Prostate gland (tissue), 2 donors: ENCODE data around the gene FAM217B. TPM values are rescaled to one million over a fixed set of nuclear protein-coding genes. Genes with fewer than 3 reads are reported as not detected.
A peak's percentile ranks its signal among the peaks of the same experiment; 100 is the strongest.

Experiments used
- DNase-seq: peaks from one replicate; pipeline ENCODE4 v3.0.0-alpha.2; 2019; ENCODE audit warnings: low spot score
- H3K27ac ChIP-seq, 2 donors: fragments of 200-600 bp; sonication (generic); 2 replicates each; pipeline ENCODE4 v1.5.1; 2017 to 2019
- H3K27me3 ChIP-seq: fragments of 200-600 bp; sonication (generic); replicated peaks from 2 replicates; pipeline ENCODE4 v1.5.1; 2019; ENCODE audit not compliant: insufficient read depth
- H3K36me3 ChIP-seq, 2 donors: fragments of 200-600 bp; sonication (generic); 1 replicate in 1 of 2; 2 replicates in 1 of 2; pipeline versions ENCODE4 v1.5.1 to v1.8.1; 2017 to 2019
- H3K4me1 ChIP-seq: fragments of 200-600 bp; sonication (generic); replicated peaks from 2 replicates; pipeline ENCODE4 v1.5.1; 2019
- H3K4me3 ChIP-seq, 2 donors: fragments of 200-600 bp; sonication (generic); 2 replicates each; pipeline ENCODE4 v1.5.1; 2017 to 2019
- H3K9me3 ChIP-seq: fragments of 200-600 bp; sonication (generic); 2 replicates; pipeline ENCODE4 v1.5.1; 2017
- POLR2A ChIP-seq: fragments of 450-650 bp; IDR thresholded peaks from one replicate; pipeline ENCODE4 v1.6.1; 2016; ENCODE audit warnings: antibody characterized with exemption, mild to moderate bottlenecking
- POLR2AphosphoS5 ChIP-seq: sonication (generic); formaldehyde crosslinking; IDR thresholded peaks from one replicate; pipeline ENCODE4 v1.6.1; 2017; ENCODE audit warnings: antibody characterized with exemption
- WGBS: methylation state at CpG from one replicate; pipeline ENCODE4 v1.1.5; 2018; 5-methylcytosine and 5-hydroxymethylcytosine counted together
- intact Hi-C: fragments of 100-400 bp; cut with DNase I; formaldehyde crosslinking; loops from one replicate; pipeline ENCODE4 v1.14.2; 2022
- total RNA-seq, 2 donors: library from RNA; depleted of rRNA; stranded (reverse); fragments of >200 nt; gene quantifications; one replicate each; pipeline ENCODE4 v1.1.0, GENCODE V29; 2016
- TF ChIP-seq, protein P1 (sequence below), 4 experiments: fragments of 200-600 bp in 2 of 4; fragments of 450-650 bp in 2 of 4; sonication (generic) in 2 of 4; IDR thresholded peaks; 1 replicate in 3 of 4; 2 replicates in 1 of 4; pipeline ENCODE4 v1.5.1; 2016 to 2019; ENCODE audit warnings: antibody characterized with exemption in 4 of 4, mild to moderate bottlenecking in 2 of 4, moderate library complexity in 2 of 4

FAM217B gene
- total RNA-seq, 2 donors from 2014 or later, result 13.7 to 18.2 TPM

DNA sequence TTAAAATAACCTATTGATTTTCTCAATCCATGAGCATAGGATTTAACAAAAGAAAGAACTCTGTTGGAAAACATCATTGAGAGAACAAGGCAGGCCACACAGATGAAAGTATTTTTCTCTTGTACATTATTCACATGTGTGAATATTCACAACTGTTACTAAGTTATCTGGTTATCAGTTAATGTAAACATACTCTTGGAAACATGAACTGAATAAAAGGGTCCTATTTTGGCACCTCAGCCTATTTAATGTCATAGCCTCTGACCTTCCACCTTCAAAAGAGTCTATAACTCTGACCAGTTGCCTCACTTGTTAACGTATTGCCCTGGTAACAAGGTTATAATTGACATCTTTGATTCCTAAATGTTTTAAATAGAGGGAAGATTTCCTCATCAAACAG, 14.8 kb upstream of the FAM217B start:
- no peak for TF ChIP-seq POLR2A
- no peak for TF ChIP-seq POLR2AphosphoS5
- TF ChIP-seq, protein P1, sequence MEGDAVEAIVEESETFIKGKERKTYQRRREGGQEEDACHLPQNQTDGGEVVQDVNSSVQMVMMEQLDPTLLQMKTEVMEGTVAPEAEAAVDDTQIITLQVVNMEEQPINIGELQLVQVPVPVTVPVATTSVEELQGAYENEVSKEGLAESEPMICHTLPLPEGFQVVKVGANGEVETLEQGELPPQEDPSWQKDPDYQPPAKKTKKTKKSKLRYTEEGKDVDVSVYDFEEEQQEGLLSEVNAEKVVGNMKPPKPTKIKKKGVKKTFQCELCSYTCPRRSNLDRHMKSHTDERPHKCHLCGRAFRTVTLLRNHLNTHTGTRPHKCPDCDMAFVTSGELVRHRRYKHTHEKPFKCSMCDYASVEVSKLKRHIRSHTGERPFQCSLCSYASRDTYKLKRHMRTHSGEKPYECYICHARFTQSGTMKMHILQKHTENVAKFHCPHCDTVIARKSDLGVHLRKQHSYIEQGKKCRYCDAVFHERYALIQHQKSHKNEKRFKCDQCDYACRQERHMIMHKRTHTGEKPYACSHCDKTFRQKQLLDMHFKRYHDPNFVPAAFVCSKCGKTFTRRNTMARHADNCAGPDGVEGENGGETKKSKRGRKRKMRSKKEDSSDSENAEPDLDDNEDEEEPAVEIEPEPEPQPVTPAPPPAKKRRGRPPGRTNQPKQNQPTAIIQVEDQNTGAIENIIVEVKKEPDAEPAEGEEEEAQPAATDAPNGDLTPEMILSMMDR (IDR thresholded peaks at IDR 0.05), result no peak
- Histone ChIP-seq H3K4me3 (no peak overlapping the region), H3K27ac (peak overlapping the region; percentile 53 to 57), H3K36me3 (no peaks in the 10 kb centered on the region), H3K9me3 (no peaks in the 10 kb centered on the region), H3K4me1 (peaks cover 7% of the 10 kb centered on the region), H3K27me3 (no peaks in the 10 kb centered on the region)
- 58% methylated on average over 1 of the region's 1 CpG for WGBS
- no peak for DNase-seq
- intact Hi-C loops, result no loop called here

DNA sequence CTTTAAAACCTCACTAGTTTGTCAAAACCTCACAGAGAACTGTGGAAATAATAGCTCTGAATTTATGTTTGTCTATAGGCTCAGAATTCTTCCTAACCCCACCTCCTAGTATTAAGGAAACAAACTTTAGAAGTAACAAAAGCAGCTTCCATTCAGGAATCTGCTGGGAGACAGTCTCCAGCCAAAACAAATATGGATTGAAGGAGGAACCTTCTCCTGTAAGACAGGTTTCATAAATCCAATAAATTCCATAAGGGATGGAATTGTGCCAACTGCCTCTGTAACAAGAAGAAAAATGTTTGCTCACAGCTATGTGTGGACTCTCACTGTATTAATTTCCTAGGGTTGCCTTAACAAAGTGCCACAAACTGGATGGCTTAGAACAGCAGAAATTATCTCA, 14.3 kb upstream of the FAM217B start:
- Histone ChIP-seq H3K27ac (peak overlapping the region; percentile 53 to 57), H3K27me3 (no peaks in the 10 kb centered on the region), H3K9me3 (no peaks in the 10 kb centered on the region), H3K4me1 (peaks cover 7% of the 10 kb centered on the region), H3K36me3 (no peaks in the 10 kb centered on the region), H3K4me3 (no peak overlapping the region)
- intact Hi-C loops, result no loop called here
- TF ChIP-seq, protein P1 (IDR thresholded peaks at IDR 0.05), result no peak
- TF ChIP-seq POLR2AphosphoS5, result peak; percentile 88
- peak; percentile 73 for DNase-seq

DNA sequence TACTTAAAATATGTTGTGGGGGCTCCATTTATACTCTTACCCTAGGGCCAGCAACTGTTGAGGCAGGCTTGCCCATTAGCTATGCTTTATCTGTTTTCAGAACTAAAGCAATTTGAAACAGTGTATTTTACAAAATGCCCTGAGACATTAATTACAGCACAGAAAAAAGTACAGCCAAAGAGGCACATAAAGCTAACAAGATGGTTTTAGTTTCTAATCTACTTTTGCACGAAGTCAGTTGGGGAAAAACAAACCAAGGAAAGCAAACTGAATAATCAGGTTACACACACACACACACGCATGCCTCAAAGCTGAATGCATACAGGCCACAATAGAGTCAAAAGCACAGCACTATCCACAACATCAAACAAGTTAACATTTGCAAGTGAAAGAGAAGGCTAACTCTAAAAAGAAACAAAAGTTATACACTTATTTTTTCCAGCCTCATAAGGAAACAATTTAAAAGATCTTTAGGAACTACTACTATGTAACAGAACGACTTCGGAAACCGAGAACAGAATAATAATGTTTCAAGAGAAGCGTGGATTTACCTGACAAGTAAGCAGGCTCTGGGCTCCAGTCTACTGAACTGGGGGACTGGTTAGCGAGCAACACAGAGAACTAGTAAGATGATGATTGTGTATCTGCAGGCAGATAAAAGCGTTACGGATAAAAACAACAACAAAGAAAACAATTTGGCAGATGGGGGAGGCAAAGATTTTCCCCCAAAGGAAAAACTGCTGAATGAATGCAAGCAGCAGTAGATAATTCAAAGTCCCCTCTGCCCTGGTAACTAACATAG, 8.5 kb upstream of the FAM217B start:
- Histone ChIP-seq H3K27ac (no peak overlapping the region), H3K9me3 (no peaks in the 10 kb centered on the region), H3K27me3 (no peaks in the 10 kb centered on the region), H3K36me3 (no peaks in the 10 kb centered on the region), H3K4me3 (no peak overlapping the region), H3K4me1 (no peaks in the 10 kb centered on the region)
- intact Hi-C loops, result no loop called here
- TF ChIP-seq, protein P1 (IDR thresholded peaks at IDR 0.05), result no peak
- TF ChIP-seq POLR2A, result no peak
- no peak for TF ChIP-seq POLR2AphosphoS5
- no peak for DNase-seq
- 87% methylated on average over 9 of the region's 9 CpGs for WGBS

DNA sequence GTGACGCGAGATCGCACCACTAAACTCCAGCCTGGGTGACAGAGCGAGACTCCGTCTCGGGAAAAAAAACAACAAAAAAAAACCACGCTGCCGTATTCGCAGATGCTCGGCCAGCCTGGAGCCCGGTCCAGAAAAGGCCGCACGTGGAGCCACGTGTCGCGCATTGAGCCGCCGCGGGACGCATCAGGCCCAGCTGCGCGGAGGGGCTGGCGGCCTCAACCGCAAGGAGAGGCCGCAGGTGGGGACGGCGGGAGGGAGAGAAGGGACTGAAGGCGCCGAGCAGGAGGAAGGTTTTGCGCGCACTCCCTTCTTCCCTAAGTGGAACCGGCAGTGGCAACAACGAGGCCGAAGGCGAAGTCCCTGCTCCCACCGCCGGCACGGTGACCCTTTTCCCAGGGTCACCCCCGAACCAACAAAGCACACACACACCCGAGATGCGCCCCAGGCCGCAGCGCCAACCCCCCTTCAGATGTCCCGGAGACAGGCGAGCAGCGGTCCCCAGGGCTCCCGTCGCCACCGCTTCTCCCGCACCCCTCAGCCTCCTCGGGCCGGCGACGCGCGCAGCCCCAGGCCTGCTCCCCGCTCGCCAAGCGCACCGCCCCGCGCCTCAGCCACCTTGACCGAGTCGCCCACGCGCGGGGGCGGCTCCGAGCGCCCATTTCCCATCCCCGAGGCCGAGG, 7.4 kb upstream of the FAM217B start:
- Histone ChIP-seq H3K27ac (no peak overlapping the region), H3K27me3 (no peaks in the 10 kb centered on the region), H3K36me3 (no peaks in the 10 kb centered on the region), H3K4me1 (no peaks in the 10 kb centered on the region), H3K4me3 (peak overlapping the region; percentile 55 to 66), H3K9me3 (no peaks in the 10 kb centered on the region)
- intact Hi-C loops, result no loop called here
- TF ChIP-seq, protein P1 (IDR thresholded peaks at IDR 0.05), result no peak
- no peak for TF ChIP-seq POLR2A
- TF ChIP-seq POLR2AphosphoS5, result no peak
- 87% methylated on average over 71 of the region's 72 CpGs for WGBS
- no peak for DNase-seq
